Kidney epithelial cell (primary cell): ENCODE measurements around the gene STX1A. TPM values are rescaled to one million over a fixed set of nuclear protein-coding genes. Genes with fewer than 3 reads are reported as not detected.
"Not testable (repeated sequence)": the region's sequence is repeated elsewhere in the genome, so short reads cannot be mapped to it uniquely, and the experiment has no call there.

ENCODE experiments used
- DNase-seq: peaks from one replicate; pipeline ENCODE4 v3.0.0-alpha.2; 2010; ENCODE audit warnings: low read depth
- H3K27me3 ChIP-seq: 2 replicates; pipeline ENCODE4 v1.6.0; 2011; ENCODE audit warnings: low read length; ENCODE audit not compliant: control insufficient read depth, insufficient read depth
- H3K36me3 ChIP-seq: 2 replicates; pipeline ENCODE4 v1.5.1; 2011; ENCODE audit warnings: low read length; ENCODE audit not compliant: control insufficient read depth, insufficient read depth
- H3K4me3 ChIP-seq: 2 replicates; pipeline ENCODE4 v1.5.1; 2011; ENCODE audit warnings: low read depth, mild to moderate bottlenecking, control low read depth, low read length
- CTCF ChIP-seq: IDR thresholded peaks from 2 replicates; pipeline ENCODE4 v1.5.1; 2011; ENCODE audit warnings: mild to moderate bottlenecking, moderate library complexity, low read length, control low read depth, inconsistent platforms; ENCODE audit not compliant: insufficient read depth, poor library complexity, severe bottlenecking
- total RNA-seq: library from RNA; depleted of rRNA; stranded (reverse); fragments of >200 nt; gene quantifications from 2 replicates; pipeline ENCODE4 v1.2.3, GENCODE V29; 2015

Gene STX1A
- total RNA-seq, 1 donor from 2014 or later, result 25.9 TPM

GRCh38 chr7:73721377-73721817, 1.9 kb upstream of the STX1A start:
- no peak for DNase-seq
- Histone ChIP-seq H3K27me3 (no peaks in the 10 kb centered on the region), H3K36me3 (no peaks in the 10 kb centered on the region), H3K4me3 (no peak overlapping the region)
- TF ChIP-seq CTCF, result no peak

DNA sequence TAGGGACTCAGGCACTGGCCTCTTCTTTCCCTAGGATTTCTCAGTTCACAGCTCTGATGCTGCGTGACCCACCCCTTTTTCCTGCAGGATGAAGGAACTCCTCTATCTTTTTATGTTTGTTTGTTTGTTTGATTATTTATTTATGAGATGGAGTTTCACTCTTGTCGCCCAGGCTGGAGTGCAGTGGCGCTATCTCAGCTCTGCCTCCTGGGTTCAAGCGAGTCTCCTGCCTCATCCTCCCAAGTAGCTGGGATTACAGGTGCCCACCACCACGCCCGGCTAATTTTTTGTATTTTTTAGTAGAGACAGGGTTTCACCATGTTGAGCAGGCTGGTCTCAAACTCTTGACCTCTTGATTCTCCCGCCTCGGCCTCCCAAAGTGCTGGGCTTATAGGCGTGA, 974 bp upstream of the STX1A start:
- not testable (repeated sequence) for H3K4me3 ChIP-seq, H3K36me3 ChIP-seq, H3K27me3 ChIP-seq, DNase-seq

DNA sequence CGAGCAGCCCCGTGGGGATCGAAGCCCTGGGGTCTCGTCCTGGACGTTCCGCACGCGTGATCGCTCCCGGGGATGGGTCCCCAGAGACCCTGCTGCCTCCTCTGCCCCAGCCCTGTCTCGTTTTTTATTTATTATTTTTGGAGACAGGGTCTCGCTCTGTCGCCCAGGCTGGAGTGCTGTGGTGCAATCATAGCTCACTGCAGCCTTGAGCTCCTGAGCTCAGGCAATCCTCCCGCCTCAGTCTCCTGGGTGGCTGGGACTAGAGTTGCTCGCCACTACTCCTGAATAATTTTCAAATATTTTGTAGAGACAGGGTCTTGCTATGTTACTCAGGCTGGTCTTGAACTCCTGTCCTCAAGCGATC, 319 bp upstream of the STX1A start:
- TF ChIP-seq CTCF, result no peak
- Histone ChIP-seq H3K36me3 (no peaks in the 10 kb centered on the region), H3K4me3 (peak overlapping the region; percentile 30), H3K27me3 (no peaks in the 10 kb centered on the region)
- no peak for DNase-seq

GRCh38 chr7:73718438-73718881, 1.0 kb downstream of the STX1A start:
- H3K4me3 ChIP-seq, result peak overlapping the region; percentile 90
- DNase-seq, result no peak
- H3K27me3 ChIP-seq, result no peaks in the 10 kb centered on the region
- no peaks in the 10 kb centered on the region for H3K36me3 ChIP-seq
- no peak for TF ChIP-seq CTCF

- Histone ChIP-seq H3K36me3 (no peaks in the 10 kb centered on the region), H3K4me3 (peak overlapping the region; percentile 90), H3K27me3 (no peaks in the 10 kb centered on the region)
- TF ChIP-seq CTCF, result no peak
- DNase-seq, result peak; percentile 80
Measured at GRCh38 chr7:73717991-73718405, 1.5 kb downstream of the STX1A start.

GRCh38 chr7:73717025-73717807, 2.3 kb downstream of the STX1A start:
- Histone ChIP-seq H3K4me3 (peak overlapping the region; percentile 2), H3K27me3 (no peaks in the 10 kb centered on the region), H3K36me3 (no peaks in the 10 kb centered on the region)
- no peak for DNase-seq
- no peak for TF ChIP-seq CTCF
